Dorsolateral prefrontal cortex (tissue), 118 donors: ENCODE data around the gene NFKB2. TPM values are rescaled to one million over a fixed set of nuclear protein-coding genes. Genes with fewer than 3 reads are reported as not detected.

Experiments
- microRNA-seq, 43 experiments: library from miRNA; unstranded; fragments of <30 nt; microRNA quantifications; one replicate each; pipeline ENCODE4 v1.2.0, GENCODE V29; 2022
- total RNA-seq, 120 experiments: library from RNA; stranded (reverse); gene quantifications; one replicate each; pipeline versions ENCODE4 v1.2.3 to v1.2.4, GENCODE V29; 2022

NFKB2 gene
- total RNA-seq, 120 experiments from 2014 or later, result 3.3 to 26.3 (median 8.5) TPM

Small RNA genes lying within 50 kb of the gene (microRNA-seq; reads per million reads assigned to microRNA genes)
- 279 to 3,404 (median 1,413) reads per million in 43 experiments for gene MIR146B

Other genes with a start within 250 kb of the NFKB2 start
- gene NOLC1, start 243.3 kb upstream of the NFKB2 start, total RNA-seq, result 10 to 100 TPM; 41.2 to 90.6 (median 65.3) TPM
- 1 to 10 TPM in 10 of 120 experiments, under 1 TPM in 67, not detected in 43; 0.22 to 1.8 (median 0.62) TPM for gene ELOVL3, start 169.4 kb upstream of the NFKB2 start, total RNA-seq
- under 1 TPM in 3 of 120 experiments, not detected in 117; 0.41 to 0.43 (median 0.41) TPM for gene PITX3, start 154.2 kb upstream of the NFKB2 start, total RNA-seq
- gene GBF1, start 150.2 kb upstream of the NFKB2 start, total RNA-seq, result 10 to 100 TPM; 42.4 to 69.4 (median 57.9) TPM
- 100 to 1,000 TPM in 119 of 120 experiments, 10 to 100 TPM in 1; 92.5 to 483 (median 306) TPM for gene PSD, start 23.1 kb downstream of the NFKB2 start, total RNA-seq
- gene FBXL15, start 25.1 kb downstream of the NFKB2 start, total RNA-seq, result 10 to 100 TPM; 13.9 to 50.1 (median 32.5) TPM
- gene CUEDC2, start 36.9 kb downstream of the NFKB2 start, total RNA-seq, result 100 to 1,000 TPM in 6 of 120 experiments, 10 to 100 TPM in 114; 53.3 to 107 (median 81.5) TPM
- gene C10orf95, start 55.8 kb downstream of the NFKB2 start, total RNA-seq, result 1 to 10 TPM in 4 of 120 experiments, under 1 TPM in 54, not detected in 62; 0.26 to 1.3 (median 0.45) TPM
- gene ACTR1A, start 107.0 kb downstream of the NFKB2 start, total RNA-seq, result 100 to 1,000 TPM; 106 to 185 (median 154) TPM
- gene SUFU, start 108.3 kb downstream of the NFKB2 start, total RNA-seq, result 10 to 100 TPM in 119 of 120 experiments, 1 to 10 TPM in 1; 9.6 to 23.5 (median 14.8) TPM
- gene TRIM8, start 248.8 kb downstream of the NFKB2 start, total RNA-seq, result 100 to 1,000 TPM in 118 of 120 experiments, 10 to 100 TPM in 2; 95.2 to 308 (median 133) TPM